Measurements from ENCODE around the gene ORMDL1. TPM values are rescaled to one million over a fixed set of nuclear protein-coding genes. Genes with fewer than 3 reads are reported as not detected.
A peak's percentile ranks its signal among the peaks of the same experiment; 100 is the strongest.

Gene ORMDL1
- total and polyA plus RNA-seq, 8 donors: 20.2 to 121 (median 27.7) TPM

- WGBS, 2 donors: 50 to 66% methylated on average over 1 of the region's 1 CpG
- no peak overlapping the region for H3K27ac ChIP-seq
- no peak for TF ChIP-seq CTCF (IDR thresholded peaks at IDR 0.05)
- peaks cover 0 to 42% (median 12%) of the 10 kb centered on the region in 3 donors for H3K36me3 ChIP-seq
- H3K27me3 ChIP-seq: no peaks in the 10 kb centered on the region
- DNase-seq (no peak), FAIRE-seq (no peak), ATAC-seq (no peak)
- intact Hi-C loops (cut with DNase I): no loop called here
- H3K9me3 ChIP-seq: no peaks in the 10 kb centered on the region
- H3K4me1 ChIP-seq: peaks cover 0 to 7% (median 4%) of the 10 kb centered on the region in 3 donors
- no peak overlapping the region for H3K4me3 ChIP-seq
These were observed 11.9 kb downstream of the ORMDL1 start for GRCh38 chr2:189772212-189772611.

GRCh38 chr2:189770590-189771322 lies 13.4 kb downstream of the ORMDL1 start:
- ATAC-seq: no peak
- peaks cover 0 to 39% (median 12%) of the 10 kb centered on the region in 3 donors for H3K36me3 ChIP-seq
- H3K27ac ChIP-seq: no peak overlapping the region
- no peak for TF ChIP-seq CTCF (IDR thresholded peaks at IDR 0.05)
- DNase-seq: no peak
- no peaks in the 10 kb centered on the region for H3K27me3 ChIP-seq
- intact Hi-C loops (cut with DNase I): no loop called here
- 63 to 64% methylated on average over 6 of the region's 6 CpGs for WGBS, 2 donors
- no peaks in the 10 kb centered on the region for H3K9me3 ChIP-seq
- H3K4me3 ChIP-seq: no peak overlapping the region
- no peak for FAIRE-seq
- H3K4me1 ChIP-seq: peaks cover 0 to 7% (median 4%) of the 10 kb centered on the region in 3 donors

GRCh38 chr2:189763908-189764661 lies 20.1 kb downstream of the ORMDL1 start:
- WGBS, 2 donors: 82 to 86% methylated on average over 4 of the region's 4 CpGs
- peak overlapping the region in 1 of 4 donors; percentile 73 for H3K4me3 ChIP-seq
- FAIRE-seq (no peak), DNase-seq (no peak), ATAC-seq (no peak)
- TF ChIP-seq CTCF (IDR thresholded peaks at IDR 0.05): no peak
- H3K27ac ChIP-seq: no peak overlapping the region
- intact Hi-C loops (cut with DNase I): no loop called here
- no peaks in the 10 kb centered on the region for H3K36me3 ChIP-seq
- peaks cover 0 to 11% (median 9%) of the 10 kb centered on the region in 3 donors for H3K4me1 ChIP-seq
- no peaks in the 10 kb centered on the region for H3K27me3 ChIP-seq
- no peaks in the 10 kb centered on the region for H3K9me3 ChIP-seq

GRCh38 chr2:189762551-189763298 lies 21.4 kb downstream of the ORMDL1 start, which contains the start of gene OSGEPL1:
OSGEPL1 (minus strand) TSS chr2:189762792; CDS start chr2:189761640, 1,152 bp downstream.
- intact Hi-C loops (cut with DNase I): no loop called here
- peak; percentile 97 to 99 (median 98) for ATAC-seq
- FAIRE-seq: no peak

More at GRCh38 chr2:189762551-189763298, 21.4 kb downstream of the ORMDL1 start, which contains the start of gene OSGEPL1:
- Histone ChIP-seq H3K27me3 (no peaks in the 10 kb centered on the region), H3K27ac (peak within 1 kb of the TSS; percentile 63 to 88 (median 82)), H3K4me1 (peaks cover 0 to 11% (median 9%) of the 10 kb centered on the region in 3 donors), H3K36me3 (no peaks in the 10 kb centered on the region), H3K4me3 (peak within 1 kb of the TSS; percentile 64 to 73 (median 70)), H3K9me3 (no peaks in the 10 kb centered on the region)
- TF ChIP-seq CTCF (IDR thresholded peaks at IDR 0.05): peak in 1 of 4 donors; percentile 9
- peak; percentile 91 to 96 (median 94) for DNase-seq
- 0% methylated on average over 33 of the region's 33 CpGs for WGBS, 2 donors
